ENCODE data around the gene TMEFF2. TPM values are rescaled to one million over a fixed set of nuclear protein-coding genes. Genes with fewer than 3 reads are reported as not detected.

The TMEFF2 gene
- total and polyA plus RNA-seq, 2 of the 4 experiments (the other 2 are of a cell fraction): 1.3 to 3.0 TPM

DNA sequence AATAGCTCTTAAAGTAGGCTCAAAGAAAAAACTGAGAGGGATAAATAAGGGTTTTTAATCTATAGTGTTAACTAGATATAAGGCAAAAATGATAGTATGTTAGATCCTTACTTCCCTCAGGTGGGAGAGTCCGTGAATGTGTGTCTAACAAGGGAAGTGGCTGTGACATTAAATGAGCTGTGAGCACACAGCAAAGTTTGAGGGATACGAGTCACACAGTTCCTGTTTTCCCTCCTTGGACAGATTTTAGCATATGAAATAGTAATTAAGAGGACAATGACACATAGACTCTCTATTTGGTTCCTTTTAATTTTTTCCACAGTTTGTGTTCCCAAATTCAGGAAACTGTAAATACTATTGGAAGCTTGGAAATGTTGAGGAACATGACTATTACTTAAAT is 199.4 kb downstream of the TMEFF2 start:
- no peak overlapping the region for H3K9ac ChIP-seq (ENCODE audit: low read depth, low read length)
- dilution Hi-C loops (cut with HindIII; ENCODE audit: low sequenced_read_pairs, unreplicated experiment) (no loop called here), intact Hi-C loops (cut with micrococcal nuclease) (no loop called here), in situ Hi-C loops (cut with MboI; ENCODE audit: low sequenced_read_pairs) (no loop called here)
- no peak overlapping the region for H4K5ac ChIP-seq (ENCODE audit: low read depth, low read length)
- CTCF ChIA-PET: no interaction called here
- no peak overlapping the region for H2BK5ac ChIP-seq (ENCODE audit: low read depth, low read length, poor library complexity, severe bottlenecking)
- no peak overlapping the region for H2AFZ ChIP-seq (replicated peaks; ENCODE audit: low read length, poor library complexity)
- no peaks in the 10 kb centered on the region for H3K27me3 ChIP-seq (ENCODE audit: control insufficient read depth, insufficient read depth, low read length)
- no peak overlapping the region for H2BK15ac ChIP-seq (ENCODE audit: low read depth, low read length)
- no peak overlapping the region for H3K4me3 ChIP-seq (ENCODE audit: insufficient read depth, low read depth, low read length)
- no peaks in the 10 kb centered on the region for H3K9me1 ChIP-seq (ENCODE audit: insufficient read depth, low read length)
- no peak overlapping the region for H3K23ac ChIP-seq (ENCODE audit: low read depth, low read length)
- H4K20me1 ChIP-seq (ENCODE audit: insufficient read depth, low read length): no peaks in the 10 kb centered on the region
- H4K91ac ChIP-seq (ENCODE audit: insufficient read depth, low read depth, low read length): no peak overlapping the region
- H3K79me1 ChIP-seq (ENCODE audit: low read depth in 1 of 2, low read length in 2 of 2): no peaks in the 10 kb centered on the region
- H2BK120ac ChIP-seq (ENCODE audit: low read depth, low read length): no peak overlapping the region
- no peak overlapping the region for H3K27ac ChIP-seq (ENCODE audit: insufficient read depth, low read length)
- no peak overlapping the region for H3K14ac ChIP-seq (replicated peaks; ENCODE audit: low read depth, low read length)
- no peak overlapping the region for H3K4ac ChIP-seq (ENCODE audit: low read depth, low read length)
- H2AK9ac ChIP-seq (replicated peaks; ENCODE audit: low read depth, low read length, poor library complexity): no peak overlapping the region
- POLR2A ChIA-PET (ENCODE audit: unreplicated experiment): no interaction called here
- ATAC-seq (ENCODE audit: low read depth) (no peak), DNase-seq (peak; percentile 11)
- no peak overlapping the region for H2BK20ac ChIP-seq (ENCODE audit: low read depth, low read length)
- H3K56ac ChIP-seq (ENCODE audit: extremely low read depth, insufficient read depth, low read length): no peak overlapping the region
- no TSS peak for BruUV-seq (replicated peaks)
- no peak overlapping the region for H3K18ac ChIP-seq (ENCODE audit: low read depth, low read length)
- H3K9me3 ChIP-seq (ENCODE audit: control insufficient read depth, insufficient read depth, low read length): no peaks in the 10 kb centered on the region
- H3K4me2 ChIP-seq (ENCODE audit: low read depth, low read length): no peak overlapping the region
- no peak overlapping the region for H4K8ac ChIP-seq (ENCODE audit: low read depth in 2 of 2, low read length in 2 of 2)
- WGBS, 2 experiments (ENCODE audit: extremely low coverage in 2 of 2, insufficient read length in 1 of 2): no CpG with 5 or more reads among the region's 2 CpGs
- TF ChIP-seq SMC3 (IDR thresholded peaks at IDR 0.05; ENCODE audit: low read depth, low read length) (no peak), RAD21 (IDR thresholded peaks at IDR 0.05; ENCODE audit: low read length) (no peak)
- no peak overlapping the region for H2AK5ac ChIP-seq (ENCODE audit: low read depth, low read length)
- no peaks in the 10 kb centered on the region for H3K36me3 ChIP-seq (ENCODE audit: control insufficient read depth, insufficient read depth, low read length)
- no peaks in the 10 kb centered on the region for H3K4me1 ChIP-seq (ENCODE audit: control insufficient read depth, insufficient read depth, low read length)

Data from IMR-90 (cell line).